Measurements from ENCODE around the gene ITPR1. TPM values are rescaled to one million over a fixed set of nuclear protein-coding genes. Genes with fewer than 3 reads are reported as not detected.
A peak's percentile ranks its signal among the peaks of the same experiment; 100 is the strongest.

ITPR1 gene
- total and polyA plus RNA-seq, 2 experiments from 2014 or later = 6.8 to 21.0 TPM

- Histone ChIP-seq H3K9me2 (ENCODE audit: insufficient read depth) (no peaks in the 10 kb centered on the region; the same call in 1 of the 2 replicates), H4K20me1 (replicated peaks; ENCODE audit: insufficient read depth) (no peaks in the 10 kb centered on the region), H3K79me2 (replicated peaks; ENCODE audit: insufficient read depth) (no peaks in the 10 kb centered on the region), H3K36me3 (ENCODE audit: insufficient read depth) (no peaks in the 10 kb centered on the region; the same call in 1 of the 2 replicates), H3K4me3 (no peak overlapping the region), H3K27ac (ENCODE audit: low read depth) (no peak overlapping the region), H2AFZ (no peak overlapping the region), H3K4me2 (0 out of 2 replicates have a peak overlapping the region, but pooled peaks have one; percentile 18), H3F3A (replicated peaks; ENCODE audit: low read depth) (no peaks in the 10 kb centered on the region), H3K27me3 (ENCODE audit: insufficient read depth) (no peaks in the 10 kb centered on the region), H3K4me1 (ENCODE audit: insufficient read depth) (peaks cover 25% of the 10 kb centered on the region)
- TF ChIP-seq EZH2phosphoT487 (IDR thresholded peaks at IDR 0.05; ENCODE audit: unreplicated experiment) (no peak), ETS1 (IDR thresholded peaks at IDR 0.05) (no peak), ZNF114 (CRISPR knock-in tag; IDR thresholded peaks at IDR 0.05) (no peak), EZH2 (IDR thresholded peaks at IDR 0.05; ENCODE audit: low read depth, unreplicated experiment) (no peak), ZNF331 (CRISPR knock-in tag; IDR thresholded peaks at IDR 0.05; ENCODE audit: low read depth) (no peak), NANOG (IDR thresholded peaks at IDR 0.05; ENCODE audit: borderline replicate concordance) (no peak), CTCF (conservative IDR thresholded peaks at IDR 0.05; ENCODE audit: low read depth in 2 of 2) (no peak), POLR2AphosphoS5 (IDR thresholded peaks at IDR 0.05; ENCODE audit: low read depth) (no peak)
- H3K36me3 Mint-ChIP-seq (ENCODE audit: low read depth) = peaks cover 14% of the 10 kb centered on the region
- no peak for DNase-seq (ENCODE audit: low spot score)
- H3K4me3 Mint-ChIP-seq = no peak overlapping the region
- no peak overlapping the region for H3K27ac Mint-ChIP-seq
- peaks cover 24% of the 10 kb centered on the region; the same call in 2 of the 3 replicates for H3K4me1 Mint-ChIP-seq
- H3K27me3 Mint-ChIP-seq (ENCODE audit: insufficient read depth, low read depth, poor library complexity) = no peaks in the 10 kb centered on the region
- H3K9me3 Mint-ChIP-seq = no peaks in the 10 kb centered on the region
- ATAC-seq = no peak
These were observed 202.7 kb downstream of the ITPR1 start for GRCh38 chr3:4695846-4696245.

- H3K9me2 ChIP-seq (ENCODE audit: insufficient read depth) = no peaks in the 10 kb centered on the region; the same call in 1 of the 2 replicates
- Mint-ChIP-seq H3K27me3 (ENCODE audit: insufficient read depth, low read depth, poor library complexity) (no peaks in the 10 kb centered on the region), H3K36me3 (ENCODE audit: low read depth) (peaks cover 11% of the 10 kb centered on the region), H3K4me3 (no peak overlapping the region), H3K4me1 (peaks cover 24% of the 10 kb centered on the region; the same call in 2 of the 3 replicates), H3K9me3 (no peaks in the 10 kb centered on the region), H3K27ac (peak overlapping the region; percentile 1; the same call in 1 of the 2 replicates)
- DNase-seq (ENCODE audit: low spot score) = no peak
- TF ChIP-seq EZH2phosphoT487 (IDR thresholded peaks at IDR 0.05; ENCODE audit: unreplicated experiment) = no peak
- TF ChIP-seq JUNB (IDR thresholded peaks at IDR 0.05; ENCODE audit: unreplicated experiment) = no peak
- H3K4me2 ChIP-seq = no peak overlapping the region
- H3K36me3 ChIP-seq (ENCODE audit: insufficient read depth) = no peaks in the 10 kb centered on the region; the same call in 1 of the 2 replicates
- no peak overlapping the region for H3K4me3 ChIP-seq
- H3K27ac ChIP-seq (ENCODE audit: low read depth) = no peak overlapping the region
- H3K27me3 ChIP-seq (ENCODE audit: insufficient read depth) = no peaks in the 10 kb centered on the region
- H3K79me2 ChIP-seq (replicated peaks; ENCODE audit: insufficient read depth) = no peaks in the 10 kb centered on the region
- no peak for ATAC-seq
- H3K4me1 ChIP-seq (ENCODE audit: insufficient read depth) = peaks cover 25% of the 10 kb centered on the region
- H2AFZ ChIP-seq = no peak overlapping the region
- H4K20me1 ChIP-seq (replicated peaks; ENCODE audit: insufficient read depth) = no peaks in the 10 kb centered on the region
- no peaks in the 10 kb centered on the region for H3F3A ChIP-seq (replicated peaks; ENCODE audit: low read depth)
These were observed 203.1 kb downstream of the ITPR1 start for GRCh38 chr3:4696266-4696665.

Measured in GM23338 (cell line).